Activated CD8-positive, alpha-beta memory T cell treated with anti-CD3 and anti-CD28 coated beads, Interleukin-2, amount 50 U/mL, for 24 hours (primary cell): ENCODE results near the gene RASL10B.

ENCODE experiments used
- DNase-seq: peaks from one replicate; pipeline ENCODE4 v3.0.0-alpha.2; 2020; ENCODE audit errors: extremely low read depth

RASL10B gene

GRCh38 chr17:35717475-35717874 is 14.0 kb upstream of the RASL10B start:
- DNase-seq, result no peak

DNA sequence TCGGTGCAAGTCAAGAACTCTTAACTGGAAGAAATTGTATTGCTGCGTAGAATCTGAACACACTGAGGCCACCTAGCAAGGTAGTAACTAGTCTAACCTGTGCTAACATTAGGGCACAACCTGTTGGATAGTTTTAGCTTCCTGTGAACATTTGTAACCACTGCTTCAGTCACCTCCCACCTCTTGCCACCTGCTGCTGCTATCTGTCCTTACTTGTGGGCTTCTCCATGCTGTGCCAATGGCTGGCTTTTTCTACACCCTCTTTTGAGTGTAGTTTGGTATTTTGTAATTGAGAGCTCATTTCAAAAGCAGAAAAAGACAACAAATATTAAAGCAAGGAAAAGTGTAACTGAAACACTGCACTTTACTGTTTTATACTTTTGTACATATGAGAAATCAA is 7.7 kb upstream of the RASL10B start:
- DNase-seq, result no peak

GRCh38 chr17:35725058-35725457 is 6.4 kb upstream of the RASL10B start:
- no peak for DNase-seq

DNA sequence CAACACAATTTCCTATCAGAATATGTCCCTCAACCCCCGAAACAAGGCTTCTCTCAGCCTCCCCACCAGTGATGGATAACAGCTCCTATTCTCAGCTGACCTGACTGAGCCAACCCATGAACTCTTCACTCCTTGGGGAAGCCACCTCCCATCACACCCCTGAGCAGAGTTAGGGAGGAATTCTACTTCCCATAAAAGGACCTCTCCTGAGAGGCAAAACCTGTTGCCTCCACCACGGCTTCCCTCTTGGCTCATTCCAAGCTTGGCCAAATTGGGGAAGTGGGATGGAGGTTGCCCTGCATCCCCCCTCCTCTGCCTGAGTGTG is 5.7 kb upstream of the RASL10B start:
- DNase-seq, result no peak

- no peak for DNase-seq
Measured at GRCh38 chr17:35726127-35726952, 5.1 kb upstream of the RASL10B start.

DNA sequence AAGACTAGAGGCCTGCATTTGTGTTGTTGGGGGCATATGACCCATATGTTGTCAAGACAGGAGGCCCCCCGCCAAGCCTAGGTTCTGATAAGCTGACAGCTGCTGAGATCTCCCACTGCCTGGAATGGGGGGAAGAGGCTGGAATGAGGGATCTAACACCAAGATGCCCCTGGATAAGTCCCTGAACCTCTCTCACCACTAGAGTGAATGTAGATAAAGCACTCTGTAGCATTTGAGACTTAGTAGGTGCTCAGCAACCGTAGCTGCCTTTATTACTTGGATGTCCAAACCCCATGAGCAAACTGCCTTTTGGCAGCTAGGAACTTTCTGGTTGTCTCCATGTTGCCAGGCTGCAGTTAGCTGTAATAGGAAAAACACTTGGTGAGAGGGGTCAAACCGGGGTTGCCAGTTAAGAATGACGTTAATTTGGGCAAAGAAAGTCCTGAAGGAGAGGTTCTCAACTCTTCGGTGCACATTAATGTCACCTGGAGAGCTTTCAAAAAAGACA is 4.4 kb upstream of the RASL10B start:
- no peak for DNase-seq

- no peak for DNase-seq
Measured at GRCh38 chr17:35727635-35728034, 3.8 kb upstream of the RASL10B start.

GRCh38 chr17:35728551-35728950 is 2.9 kb upstream of the RASL10B start:
- DNase-seq, result no peak

DNA sequence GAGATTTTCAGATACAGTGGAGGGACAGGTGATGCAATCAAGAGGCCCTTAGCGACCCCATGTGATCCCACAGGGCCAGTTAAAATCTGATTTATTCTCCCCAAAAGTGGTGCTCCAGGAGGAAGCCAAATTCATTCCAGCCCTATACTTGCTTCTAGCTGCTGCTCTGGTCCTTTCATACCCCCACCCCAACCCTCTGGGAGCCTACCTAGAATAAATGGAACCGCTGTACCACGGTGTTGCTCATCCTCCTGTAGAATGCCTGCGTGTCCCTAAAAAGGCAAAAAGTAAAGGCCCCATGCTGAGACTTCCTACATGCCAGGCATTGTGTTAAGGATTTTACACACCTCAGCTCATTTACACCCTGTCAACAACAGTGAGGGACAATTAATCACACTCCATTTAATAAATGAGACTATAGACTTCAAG is 2.0 kb upstream of the RASL10B start:
- DNase-seq, result no peak

- DNase-seq, result no peak
Measured at GRCh38 chr17:35730400-35731005, 936 bp upstream of the RASL10B start.

GRCh38 chr17:35731917-35732805 is 722 bp downstream of the RASL10B start:
- no peak for DNase-seq

DNA sequence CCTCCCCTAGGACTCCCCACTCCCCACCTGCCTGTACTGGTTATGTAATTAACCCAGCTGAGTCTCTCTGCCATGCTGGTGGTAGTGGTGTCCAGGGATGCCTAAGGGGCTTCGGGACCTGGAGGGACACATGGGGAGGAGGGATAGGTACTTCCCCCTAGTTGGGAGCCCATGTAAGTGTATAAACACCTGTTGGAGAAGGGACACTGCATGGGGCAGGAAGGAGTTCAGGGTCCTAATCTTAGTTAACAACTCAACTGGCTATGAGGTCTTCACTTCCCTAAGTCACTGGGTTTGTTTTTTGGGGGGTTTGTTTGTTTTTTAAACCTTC is 1.3 kb downstream of the RASL10B start:
- no peak for DNase-seq

DNA sequence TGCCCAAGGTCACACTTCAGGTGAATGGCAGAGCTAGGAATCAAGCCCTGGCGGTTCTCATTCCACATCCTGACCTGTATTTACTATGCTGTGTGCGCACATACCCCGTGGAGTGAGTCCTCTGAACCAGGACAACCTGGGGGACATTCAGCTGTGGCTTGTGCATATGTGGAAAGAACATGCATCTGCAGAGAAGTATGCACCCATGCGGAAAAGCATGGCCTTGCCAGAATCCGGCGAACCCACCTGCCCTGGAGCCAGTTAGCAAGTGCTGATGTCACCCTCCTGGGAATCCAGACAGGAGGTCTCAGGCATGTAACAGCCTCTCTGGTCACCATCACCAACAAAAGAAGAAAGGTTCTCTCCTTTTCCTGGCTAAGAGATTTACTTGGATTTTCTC is 1.9 kb downstream of the RASL10B start:
- DNase-seq, result no peak

GRCh38 chr17:35734396-35734795 is 3.0 kb downstream of the RASL10B start:
- no peak for DNase-seq

DNA sequence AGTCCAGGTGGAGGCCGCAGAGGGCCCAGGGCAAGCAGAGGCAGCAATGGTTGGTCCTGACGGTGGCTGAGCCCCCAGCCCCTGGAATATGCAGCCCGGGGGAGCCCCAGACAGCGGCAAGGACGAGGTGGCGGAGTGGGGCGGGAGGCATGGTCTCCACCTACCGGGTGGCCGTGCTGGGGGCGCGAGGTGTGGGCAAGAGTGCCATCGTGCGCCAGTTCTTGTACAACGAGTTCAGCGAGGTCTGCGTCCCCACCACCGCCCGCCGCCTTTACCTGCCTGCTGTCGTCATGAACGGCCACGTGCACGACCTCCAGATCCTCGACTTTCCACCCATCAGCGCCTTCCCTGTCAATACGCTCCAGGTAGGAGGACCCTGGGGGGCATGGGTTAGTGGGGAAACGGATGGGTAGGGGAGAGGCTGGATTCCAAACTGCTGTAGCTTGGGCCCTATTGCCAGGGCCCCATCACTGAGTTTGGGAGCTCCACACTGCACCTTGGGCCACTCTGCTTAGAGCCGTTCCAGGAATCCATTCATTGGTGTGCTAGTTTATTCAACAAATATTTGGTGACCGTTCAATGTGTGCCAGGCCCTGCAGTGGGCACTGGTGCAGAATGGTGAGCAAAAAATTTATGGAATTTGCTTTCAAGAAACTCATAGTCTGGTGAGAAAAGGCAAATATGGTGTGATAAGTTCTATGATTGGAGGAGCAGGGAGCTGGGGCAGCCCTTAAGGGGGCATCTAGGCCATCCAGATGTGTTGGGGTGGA is 3.8 kb downstream of the RASL10B start:
- no peak for DNase-seq

DNA sequence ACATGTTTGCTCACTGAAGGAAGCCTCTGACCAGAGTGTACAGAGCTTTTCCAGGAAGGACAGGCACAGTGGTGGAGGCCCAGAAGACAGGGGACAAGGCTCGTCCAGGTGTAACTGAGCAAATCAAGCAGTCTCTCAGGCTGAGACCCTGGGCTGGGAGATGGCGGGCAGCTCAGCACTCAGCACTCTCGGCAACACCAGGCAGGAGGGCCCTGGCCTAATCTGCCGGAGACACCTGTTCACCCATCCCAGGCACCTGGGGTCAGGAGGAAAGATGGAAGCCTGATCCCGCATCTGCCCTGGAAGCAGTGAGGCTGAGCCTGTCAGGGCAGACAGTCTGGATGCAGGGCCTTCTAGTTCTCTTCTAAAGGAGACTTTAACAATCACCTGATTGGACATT is 4.8 kb downstream of the RASL10B start:
- DNase-seq, result no peak

DNA sequence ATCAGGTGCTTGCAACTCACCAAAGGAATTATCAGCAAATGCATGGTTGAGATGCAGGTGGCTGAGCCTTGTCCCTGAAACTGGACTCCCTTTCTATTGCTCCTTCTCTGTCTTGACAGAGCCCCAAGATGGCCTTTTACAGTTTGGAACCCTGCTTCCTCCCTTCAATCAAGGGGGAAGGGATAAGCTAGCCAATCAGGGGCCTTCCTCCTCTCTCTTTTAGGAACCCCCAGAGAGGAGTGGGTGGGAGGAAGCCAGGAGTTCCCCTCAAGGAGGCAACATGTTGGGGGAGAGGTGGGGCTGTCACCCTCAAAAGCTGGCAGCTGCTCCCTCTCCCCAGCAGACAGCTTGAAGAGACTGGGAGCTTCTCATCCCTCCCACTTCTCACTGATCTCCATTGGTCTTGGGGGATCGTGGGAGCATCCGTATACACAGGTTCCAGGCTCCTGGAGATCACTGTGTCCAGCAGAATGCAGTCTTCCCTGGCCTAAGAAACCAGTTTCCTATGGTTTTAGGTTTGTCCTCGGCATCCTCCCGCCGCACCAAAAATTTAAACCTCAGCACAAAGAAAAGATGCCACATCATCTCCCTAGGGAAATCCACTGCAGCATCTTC is 7.2 kb downstream of the RASL10B start:
- no peak for DNase-seq

- DNase-seq, result no peak
Measured at GRCh38 chr17:35740216-35740615, 8.8 kb downstream of the RASL10B start.

DNA sequence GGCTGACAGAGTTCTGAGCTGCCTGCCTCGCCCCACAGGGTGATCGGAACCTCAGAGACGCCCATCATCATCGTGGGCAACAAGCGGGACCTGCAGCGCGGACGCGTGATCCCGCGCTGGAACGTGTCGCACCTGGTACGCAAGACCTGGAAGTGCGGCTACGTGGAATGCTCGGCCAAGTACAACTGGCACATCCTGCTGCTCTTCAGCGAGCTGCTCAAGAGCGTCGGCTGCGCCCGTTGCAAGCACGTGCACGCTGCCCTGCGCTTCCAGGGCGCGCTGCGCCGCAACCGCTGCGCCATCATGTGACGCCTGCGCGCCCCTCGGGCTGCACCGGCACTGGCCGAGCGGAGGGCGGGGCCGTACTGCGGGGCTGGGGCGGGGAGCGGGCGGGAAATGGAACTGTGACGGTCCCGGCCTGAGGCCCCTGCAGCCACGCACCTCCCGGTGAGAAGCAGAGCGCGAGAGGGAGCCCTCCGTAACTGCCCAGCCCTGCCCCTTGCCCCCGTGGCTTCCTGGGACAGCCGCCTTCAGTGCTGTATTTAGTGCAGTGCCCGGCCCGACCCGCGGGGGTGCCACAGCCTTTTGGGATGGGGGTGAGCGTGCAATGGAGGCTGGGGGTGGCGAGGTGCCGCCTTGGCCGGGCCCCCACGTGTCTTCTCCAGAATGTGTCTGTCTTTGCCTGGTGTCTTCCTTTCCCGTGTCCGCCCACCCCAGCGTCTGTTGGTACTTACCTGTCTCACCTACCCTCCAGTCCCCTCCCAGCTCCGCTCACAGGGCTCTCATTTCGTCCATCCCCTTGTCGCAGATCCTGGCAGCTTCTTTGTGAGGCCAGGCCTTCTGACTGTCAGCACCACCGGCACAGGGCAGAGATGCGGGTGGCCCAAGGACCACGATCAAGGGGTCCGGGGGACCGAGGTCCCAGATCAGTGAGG is 9.8 kb downstream of the RASL10B start:
- no peak for DNase-seq

- DNase-seq, result no peak
Measured at GRCh38 chr17:35742496-35742895, 11.1 kb downstream of the RASL10B start.
